Neural cell (in vitro differentiated cells): ENCODE data around the gene LLGL2. TPM values are rescaled to one million over a fixed set of nuclear protein-coding genes. Genes with fewer than 3 reads are reported as not detected.

Experiments used
- H2AFZ ChIP-seq: fragments of 200-600, 300-800 bp; sonication (generic), shearing (Covaris generic); 2 replicates; pipeline ENCODE4 v1.6.0; 2014; ENCODE audit warnings: low read depth, mild to moderate bottlenecking, antibody characterized with exemption, low read length, moderate library complexity
- H3F3A ChIP-seq: fragments of 200-600 bp; shearing (Covaris generic); 2 replicates; pipeline ENCODE4 v1.6.1; 2016; ENCODE audit warnings: mild to moderate bottlenecking, moderate library complexity, mixed read lengths, antibody characterized with exemption, low read length; ENCODE audit not compliant: insufficient read depth, poor library complexity, severe bottlenecking
- H3K27ac ChIP-seq: fragments of 200-600, 300-800 bp; sonication (generic), shearing (Covaris generic); 2 replicates; pipeline ENCODE4 v1.5.1; 2014; ENCODE audit warnings: mild to moderate bottlenecking, low read length, moderate library complexity
- H3K27me3 ChIP-seq: fragments of 300-800, 200-600 bp; sonication (generic), shearing (Covaris generic); 2 replicates; pipeline ENCODE4 v1.6.0; 2014; ENCODE audit warnings: mild to moderate bottlenecking, low read depth, low read length, moderate library complexity; ENCODE audit not compliant: insufficient read depth
- H3K36me3 ChIP-seq: fragments of 300-800, 200-600 bp; sonication (generic), shearing (Covaris generic); 2 replicates; pipeline ENCODE4 v1.5.1; 2014; ENCODE audit warnings: mild to moderate bottlenecking, antibody characterized with exemption, low read length, moderate library complexity; ENCODE audit not compliant: insufficient read depth
- H3K4me2 ChIP-seq: fragments of 300-800, 200-600 bp; sonication (generic), shearing (Covaris generic); 2 replicates; pipeline ENCODE4 v1.6.0; 2014; ENCODE audit warnings: mild to moderate bottlenecking, low read length
- H3K4me3 ChIP-seq: fragments of 300-800, 200-600 bp; sonication (generic), shearing (Covaris generic); 2 replicates; pipeline ENCODE4 v1.5.1; 2014; ENCODE audit warnings: mild to moderate bottlenecking, low read length, moderate library complexity
- H3K79me2 ChIP-seq: fragments of 200-600 bp; shearing (Covaris generic); replicated peaks from 2 replicates; pipeline ENCODE4 v1.6.0; 2014; ENCODE audit warnings: mild to moderate bottlenecking, low read length, moderate library complexity; ENCODE audit not compliant: insufficient read depth
- H3K9ac ChIP-seq: fragments of 300-800, 200-600 bp; sonication (generic), shearing (Covaris generic); 2 replicates; pipeline ENCODE4 v1.6.1; 2016; ENCODE audit warnings: mild to moderate bottlenecking, low read length, mixed read lengths
- H3K9me2 ChIP-seq: fragments of 200-600 bp; shearing (Covaris generic); 2 replicates; pipeline ENCODE4 v1.6.1; 2016; ENCODE audit warnings: mild to moderate bottlenecking, low read length, mixed read lengths; ENCODE audit not compliant: insufficient read depth
- H3K9me3 ChIP-seq: fragments of 200-600, 300-800 bp; sonication (generic), shearing (Covaris generic); 2 replicates; pipeline ENCODE4 v1.6.1; 2016; ENCODE audit warnings: mild to moderate bottlenecking, mixed run types, low read length, moderate library complexity, mixed read lengths
- H4K20me1 ChIP-seq: fragments of 200-600 bp; shearing (Covaris generic); 2 replicates; pipeline ENCODE4 v1.6.1; 2016; ENCODE audit warnings: mild to moderate bottlenecking, mixed run types; ENCODE audit not compliant: insufficient read depth
- EP300 ChIP-seq: fragments of 450-650 bp; conservative IDR thresholded peaks from 2 replicates; pipeline ENCODE4 v1.6.1; 2014; ENCODE audit warnings: antibody characterized with exemption, mild to moderate bottlenecking, moderate library complexity; ENCODE audit not compliant: poor library complexity, severe bottlenecking
- EZH2 ChIP-seq: fragments of 200-600, 300-800 bp; shearing (Covaris generic), sonication (generic); IDR thresholded peaks from 2 replicates; pipeline ENCODE4 v1.6.1; 2014; ENCODE audit warnings: antibody characterized with exemption, low read length, borderline replicate concordance, mild to moderate bottlenecking; ENCODE audit not compliant: insufficient read depth, poor library complexity, severe bottlenecking
- MXI1 ChIP-seq: fragments of 450-650 bp; conservative IDR thresholded peaks from 2 replicates; pipeline ENCODE4 v1.6.1; 2014; ENCODE audit warnings: antibody characterized with exemption, mild to moderate bottlenecking; ENCODE audit not compliant: poor library complexity, severe bottlenecking
- POLR2AphosphoS5 ChIP-seq: IDR thresholded peaks from 2 replicates; pipeline ENCODE4 v1.6.1; 2012
- RAD21 ChIP-seq: fragments of 450-650 bp; conservative IDR thresholded peaks from 2 replicates; pipeline ENCODE4 v1.6.1; 2014; ENCODE audit warnings: antibody characterized with exemption, mild to moderate bottlenecking, moderate library complexity
- SMC3 ChIP-seq: fragments of 450-650 bp; conservative IDR thresholded peaks from 2 replicates; pipeline ENCODE4 v1.6.1; 2014; ENCODE audit warnings: antibody characterized with exemption, mild to moderate bottlenecking, moderate library complexity; ENCODE audit not compliant: poor library complexity
- TAF1 ChIP-seq: IDR thresholded peaks from 2 replicates; pipeline ENCODE4 v1.6.1; 2012; ENCODE audit warnings: low read depth
- polyA plus RNA-seq: library from polyadenylated mRNA; depleted of rRNA; stranded (reverse); fragments of >200 nt; gene quantifications from 2 replicates; pipeline ENCODE4 v1.2.3, GENCODE V29; 2014
- TF ChIP-seq, protein P1 (sequence below): IDR thresholded peaks from 2 replicates; pipeline ENCODE4 v1.6.1; 2012; ENCODE audit warnings: borderline replicate concordance
- TF ChIP-seq, protein P2 (sequence below): fragments of 450-650 bp; IDR thresholded peaks from 2 replicates; pipeline ENCODE4 v1.5.1; 2014; ENCODE audit warnings: antibody characterized with exemption, mild to moderate bottlenecking, moderate library complexity; ENCODE audit not compliant: poor library complexity, severe bottlenecking

Gene LLGL2
- polyA plus RNA-seq, 1 donor from 2014 or later, result 0.95 TPM

DNA sequence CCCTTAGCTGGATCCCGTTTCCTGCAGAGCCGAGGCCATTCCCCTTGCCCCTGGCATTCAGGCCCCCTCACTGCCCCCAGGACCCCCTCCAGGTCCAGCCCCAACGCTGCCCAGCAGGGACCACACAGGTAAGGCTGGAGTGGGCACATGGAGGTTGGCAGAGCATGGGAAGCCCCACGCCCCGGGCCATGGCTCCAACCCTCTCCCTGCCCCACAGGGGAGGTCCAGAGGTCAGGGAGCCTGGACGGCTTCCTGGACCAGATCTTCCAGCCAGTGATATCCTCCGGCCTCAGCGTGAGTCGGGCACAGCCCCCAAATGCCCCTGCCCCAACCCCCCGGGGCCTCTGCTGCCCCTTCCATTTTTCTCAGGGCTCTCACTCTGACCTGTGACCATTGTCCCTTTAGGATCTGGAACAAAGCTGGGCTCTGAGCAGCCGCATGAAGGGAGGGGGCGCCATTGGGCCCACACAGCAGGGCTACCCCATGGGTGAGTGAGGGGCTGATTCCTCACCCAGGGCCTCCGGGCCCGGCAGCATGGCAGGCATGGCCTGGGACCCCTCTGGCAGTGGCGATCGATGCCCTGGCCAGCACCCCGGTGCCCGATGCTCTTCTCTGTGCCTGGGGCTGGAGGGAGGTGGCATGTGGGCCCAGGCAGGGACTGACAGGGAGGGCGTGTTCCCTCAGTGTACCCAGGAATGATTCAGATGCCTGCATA lies 89.2 kb downstream of the LLGL2 start:
- Histone ChIP-seq H3K79me2 (no peaks in the 10 kb centered on the region), H2AFZ (no peak overlapping the region), H3K9ac (no peak overlapping the region), H3K27me3 (no peaks in the 10 kb centered on the region), H3K9me3 (no peaks in the 10 kb centered on the region), H3K4me3 (no peak overlapping the region), H3K4me2 (no peak overlapping the region), H3K27ac (no peak overlapping the region), H4K20me1 (no peaks in the 10 kb centered on the region), H3K36me3 (no peaks in the 10 kb centered on the region), H3K9me2 (no peaks in the 10 kb centered on the region), H3F3A (no peaks in the 10 kb centered on the region)
- TF ChIP-seq TAF1, result no peak
- no peak for TF ChIP-seq EZH2
- no peak for TF ChIP-seq POLR2AphosphoS5
- TF ChIP-seq, protein P1, sequence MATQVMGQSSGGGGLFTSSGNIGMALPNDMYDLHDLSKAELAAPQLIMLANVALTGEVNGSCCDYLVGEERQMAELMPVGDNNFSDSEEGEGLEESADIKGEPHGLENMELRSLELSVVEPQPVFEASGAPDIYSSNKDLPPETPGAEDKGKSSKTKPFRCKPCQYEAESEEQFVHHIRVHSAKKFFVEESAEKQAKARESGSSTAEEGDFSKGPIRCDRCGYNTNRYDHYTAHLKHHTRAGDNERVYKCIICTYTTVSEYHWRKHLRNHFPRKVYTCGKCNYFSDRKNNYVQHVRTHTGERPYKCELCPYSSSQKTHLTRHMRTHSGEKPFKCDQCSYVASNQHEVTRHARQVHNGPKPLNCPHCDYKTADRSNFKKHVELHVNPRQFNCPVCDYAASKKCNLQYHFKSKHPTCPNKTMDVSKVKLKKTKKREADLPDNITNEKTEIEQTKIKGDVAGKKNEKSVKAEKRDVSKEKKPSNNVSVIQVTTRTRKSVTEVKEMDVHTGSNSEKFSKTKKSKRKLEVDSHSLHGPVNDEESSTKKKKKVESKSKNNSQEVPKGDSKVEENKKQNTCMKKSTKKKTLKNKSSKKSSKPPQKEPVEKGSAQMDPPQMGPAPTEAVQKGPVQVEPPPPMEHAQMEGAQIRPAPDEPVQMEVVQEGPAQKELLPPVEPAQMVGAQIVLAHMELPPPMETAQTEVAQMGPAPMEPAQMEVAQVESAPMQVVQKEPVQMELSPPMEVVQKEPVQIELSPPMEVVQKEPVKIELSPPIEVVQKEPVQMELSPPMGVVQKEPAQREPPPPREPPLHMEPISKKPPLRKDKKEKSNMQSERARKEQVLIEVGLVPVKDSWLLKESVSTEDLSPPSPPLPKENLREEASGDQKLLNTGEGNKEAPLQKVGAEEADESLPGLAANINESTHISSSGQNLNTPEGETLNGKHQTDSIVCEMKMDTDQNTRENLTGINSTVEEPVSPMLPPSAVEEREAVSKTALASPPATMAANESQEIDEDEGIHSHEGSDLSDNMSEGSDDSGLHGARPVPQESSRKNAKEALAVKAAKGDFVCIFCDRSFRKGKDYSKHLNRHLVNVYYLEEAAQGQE, result no peak
- no peak for TF ChIP-seq RAD21
- TF ChIP-seq, protein P2, sequence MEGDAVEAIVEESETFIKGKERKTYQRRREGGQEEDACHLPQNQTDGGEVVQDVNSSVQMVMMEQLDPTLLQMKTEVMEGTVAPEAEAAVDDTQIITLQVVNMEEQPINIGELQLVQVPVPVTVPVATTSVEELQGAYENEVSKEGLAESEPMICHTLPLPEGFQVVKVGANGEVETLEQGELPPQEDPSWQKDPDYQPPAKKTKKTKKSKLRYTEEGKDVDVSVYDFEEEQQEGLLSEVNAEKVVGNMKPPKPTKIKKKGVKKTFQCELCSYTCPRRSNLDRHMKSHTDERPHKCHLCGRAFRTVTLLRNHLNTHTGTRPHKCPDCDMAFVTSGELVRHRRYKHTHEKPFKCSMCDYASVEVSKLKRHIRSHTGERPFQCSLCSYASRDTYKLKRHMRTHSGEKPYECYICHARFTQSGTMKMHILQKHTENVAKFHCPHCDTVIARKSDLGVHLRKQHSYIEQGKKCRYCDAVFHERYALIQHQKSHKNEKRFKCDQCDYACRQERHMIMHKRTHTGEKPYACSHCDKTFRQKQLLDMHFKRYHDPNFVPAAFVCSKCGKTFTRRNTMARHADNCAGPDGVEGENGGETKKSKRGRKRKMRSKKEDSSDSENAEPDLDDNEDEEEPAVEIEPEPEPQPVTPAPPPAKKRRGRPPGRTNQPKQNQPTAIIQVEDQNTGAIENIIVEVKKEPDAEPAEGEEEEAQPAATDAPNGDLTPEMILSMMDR, result no peak
- no peak for TF ChIP-seq SMC3
- no peak for TF ChIP-seq EP300
- TF ChIP-seq MXI1, result no peak

DNA sequence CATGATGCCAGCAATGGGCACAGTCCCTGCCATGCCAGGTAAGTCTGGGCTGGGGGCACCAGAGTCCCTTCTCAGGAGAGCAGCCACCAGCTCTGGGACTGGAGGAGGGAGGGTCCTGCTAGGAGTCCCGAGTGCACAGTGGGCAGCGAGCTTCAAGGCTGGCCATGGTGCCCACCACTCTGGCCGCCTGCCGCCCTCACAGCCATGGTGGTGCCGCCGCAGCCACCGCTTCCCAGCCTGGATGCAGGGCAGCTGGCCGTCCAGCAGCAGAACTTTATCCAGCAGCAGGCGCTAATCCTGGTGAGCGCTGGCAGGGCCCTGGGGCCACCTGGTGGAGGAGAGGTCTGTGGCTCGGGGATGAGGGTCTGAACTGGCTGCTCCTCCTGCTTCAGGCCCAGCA lies 89.8 kb downstream of the LLGL2 start:
- no peak overlapping the region for H3K9ac ChIP-seq
- H3K36me3 ChIP-seq, result no peaks in the 10 kb centered on the region
- no peak overlapping the region for H3K4me3 ChIP-seq
- no peak overlapping the region for H3K4me2 ChIP-seq
- no peaks in the 10 kb centered on the region for H3K9me2 ChIP-seq
- H2AFZ ChIP-seq, result no peak overlapping the region
- no peak overlapping the region for H3K27ac ChIP-seq
- no peak for TF ChIP-seq SMC3
- no peaks in the 10 kb centered on the region for H4K20me1 ChIP-seq
- H3F3A ChIP-seq, result no peaks in the 10 kb centered on the region
- no peaks in the 10 kb centered on the region for H3K9me3 ChIP-seq
- H3K27me3 ChIP-seq, result no peaks in the 10 kb centered on the region
- H3K79me2 ChIP-seq, result no peaks in the 10 kb centered on the region
